ENCODE results near the gene RANBP3L. TPM values are rescaled to one million over a fixed set of nuclear protein-coding genes. Genes with fewer than 3 reads are reported as not detected.

Gene RANBP3L
- polyA plus RNA-seq, 1 donor from 2014 or later = 2.5 TPM

GRCh38 chr5:36232533-36232932, 69.2 kb downstream of the RANBP3L start:
- Histone ChIP-seq H3K4me3 (ENCODE audit: low read length) (no peak overlapping the region), H3K36me3 (ENCODE audit: insufficient read depth, low read length) (no peaks in the 10 kb centered on the region), H3K27ac (ENCODE audit: low read length) (no peak overlapping the region), H3K79me2 (replicated peaks; ENCODE audit: insufficient read depth, low read length) (peaks cover 6% of the 10 kb centered on the region), H3K4me2 (ENCODE audit: low read length) (no peak overlapping the region), H4K20me1 (ENCODE audit: insufficient read depth) (no peaks in the 10 kb centered on the region), H3K9me2 (ENCODE audit: insufficient read depth, low read length) (no peaks in the 10 kb centered on the region), H3K27me3 (ENCODE audit: insufficient read depth, low read depth, low read length) (no peaks in the 10 kb centered on the region), H3F3A (ENCODE audit: insufficient read depth, low read length, poor library complexity, severe bottlenecking) (no peaks in the 10 kb centered on the region), H2AFZ (ENCODE audit: low read depth, low read length) (no peak overlapping the region), H3K9me3 (ENCODE audit: low read length) (no peaks in the 10 kb centered on the region), H3K9ac (ENCODE audit: low read length) (no peak overlapping the region)
- TF ChIP-seq CTCF (IDR thresholded peaks at IDR 0.05; ENCODE audit: poor library complexity, severe bottlenecking) (no peak), EZH2 (IDR thresholded peaks at IDR 0.05; ENCODE audit: borderline replicate concordance, insufficient read depth, low read length, poor library complexity, severe bottlenecking) (no peak), POLR2AphosphoS5 (IDR thresholded peaks at IDR 0.05) (no peak), MXI1 (conservative IDR thresholded peaks at IDR 0.05; ENCODE audit: poor library complexity, severe bottlenecking) (no peak), TAF1 (IDR thresholded peaks at IDR 0.05; ENCODE audit: low read depth) (no peak), REST (IDR thresholded peaks at IDR 0.05; ENCODE audit: borderline replicate concordance) (no peak), RAD21 (conservative IDR thresholded peaks at IDR 0.05) (no peak), SMC3 (conservative IDR thresholded peaks at IDR 0.05; ENCODE audit: poor library complexity) (no peak), EP300 (conservative IDR thresholded peaks at IDR 0.05; ENCODE audit: poor library complexity, severe bottlenecking) (no peak)

- Histone ChIP-seq H3K4me3 (ENCODE audit: low read length) (no peak overlapping the region), H3K79me2 (replicated peaks; ENCODE audit: insufficient read depth, low read length) (no peaks in the 10 kb centered on the region), H4K20me1 (ENCODE audit: insufficient read depth) (no peaks in the 10 kb centered on the region), H3K27me3 (ENCODE audit: insufficient read depth, low read depth, low read length) (no peaks in the 10 kb centered on the region), H2AFZ (ENCODE audit: low read depth, low read length) (no peak overlapping the region), H3K4me2 (ENCODE audit: low read length) (no peak overlapping the region), H3K9me2 (ENCODE audit: insufficient read depth, low read length) (no peaks in the 10 kb centered on the region), H3F3A (ENCODE audit: insufficient read depth, low read length, poor library complexity, severe bottlenecking) (no peaks in the 10 kb centered on the region), H3K9me3 (ENCODE audit: low read length) (no peaks in the 10 kb centered on the region), H3K27ac (ENCODE audit: low read length) (no peak overlapping the region), H3K36me3 (ENCODE audit: insufficient read depth, low read length) (peaks cover under 1% of the 10 kb centered on the region), H3K9ac (ENCODE audit: low read length) (no peak overlapping the region)
- TF ChIP-seq RAD21 (conservative IDR thresholded peaks at IDR 0.05) (no peak), MXI1 (conservative IDR thresholded peaks at IDR 0.05; ENCODE audit: poor library complexity, severe bottlenecking) (no peak), POLR2AphosphoS5 (IDR thresholded peaks at IDR 0.05) (no peak), EP300 (conservative IDR thresholded peaks at IDR 0.05; ENCODE audit: poor library complexity, severe bottlenecking) (no peak), TAF1 (IDR thresholded peaks at IDR 0.05; ENCODE audit: low read depth) (no peak)
Observed at GRCh38 chr5:36230151-36230790, 71.4 kb downstream of the RANBP3L start.
